ENCODE data around the gene KLHL26. TPM values are rescaled to one million over a fixed set of nuclear protein-coding genes. Genes with fewer than 3 reads are reported as not detected.

The KLHL26 gene
- total and polyA plus RNA-seq, 9 of the 15 experiments (the other 6 are each of a cell fraction or from before 2014, with no cell fraction given): 0.13 to 13.3 (median 1.4) TPM

GRCh38 chr19:18653853-18654252 lies 17.0 kb downstream of the KLHL26 start:
- Histone ChIP-seq H3K79me2 (ENCODE audit: control insufficient read depth, insufficient read depth, low read length) (no peaks in the 10 kb centered on the region), H3K9me3 (replicated peaks; ENCODE audit: control insufficient read depth, insufficient read depth, low read depth, low read length) (no peaks in the 10 kb centered on the region), H4K20me1 (replicated peaks; ENCODE audit: control insufficient read depth, insufficient read depth, low read length) (peaks cover 54% of the 10 kb centered on the region), H3K36me3 (ENCODE audit: control insufficient read depth, insufficient read depth, low read length) (peaks cover 2% of the 10 kb centered on the region; the same call in 1 of the 3 replicates), H3K27me3 (ENCODE audit: control insufficient read depth in 2 of 2, insufficient read depth in 2 of 2, low read length in 2 of 2) (no peaks in the 10 kb centered on the region), H3K4me1 (replicated peaks in 1 of 2; ENCODE audit: control insufficient read depth in 2 of 2, insufficient read depth in 2 of 2, low read length in 2 of 2) (peaks cover 4 to 45% of the 10 kb centered on the region in 2 experiments; a peak in 4 of 5 replicates), H3K4me2 (ENCODE audit: insufficient read depth, low read length) (no peak overlapping the region), H3K9me1 (ENCODE audit: control insufficient read depth, insufficient read depth, low read length) (peaks cover 6% of the 10 kb centered on the region), H2AFZ (ENCODE audit: low read depth, low read length) (no peak overlapping the region), H3K4me3 (no peak overlapping the region), H3K9ac (ENCODE audit: insufficient read depth in 1 of 2, low read depth in 2 of 2, low read length in 2 of 2) (no peak overlapping the region), H3K27ac (ENCODE audit: extremely low read depth, low read depth, low read length) (no peak overlapping the region)
- no peak for FAIRE-seq
- POLR2A ChIA-PET: no interaction called here
- CTCF ChIA-PET (ENCODE audit: low intra/inter-chr PET ratio): no interaction called here
- DNase-seq (ENCODE audit: extremely low read depth in 1 of 4, low spot score in 3 of 4): no peak
- peak; percentile 74 for TF ChIP-seq EGR1 (conservative IDR thresholded peaks at IDR 0.05)
- no peak for TF ChIP-seq ZNF165 (CRISPR knock-in tag; IDR thresholded peaks at IDR 0.05; ENCODE audit: borderline replicate concordance)
- in situ Hi-C loops (cut with MboI) (no loop called here), intact Hi-C loops (cut with micrococcal nuclease) (no loop called here)
- ATAC-seq: no peak
- no TSS peak for BruUV-seq (replicated peaks)
- no CpG with 5 or more reads among the region's 1 CpG for WGBS (ENCODE audit: insufficient coverage, low coverage, missing lambda C conversion rate)

- H3K27me3 ChIP-seq (ENCODE audit: control insufficient read depth in 2 of 2, insufficient read depth in 2 of 2, low read length in 2 of 2): no peaks in the 10 kb centered on the region
- CTCF ChIA-PET (ENCODE audit: low intra/inter-chr PET ratio): no interaction called here
- no TSS peak for BruUV-seq (replicated peaks)
- WGBS (ENCODE audit: insufficient coverage, low coverage, missing lambda C conversion rate): 40% methylated on average over 6 of the region's 7 CpGs
- DNase-seq (ENCODE audit: extremely low read depth in 1 of 4, low spot score in 3 of 4): no peak
- no peaks in the 10 kb centered on the region for H3K79me2 ChIP-seq (ENCODE audit: control insufficient read depth, insufficient read depth, low read length)
- H3K36me3 ChIP-seq (ENCODE audit: control insufficient read depth, insufficient read depth, low read length): peaks cover 2% of the 10 kb centered on the region; the same call in 1 of the 3 replicates
- no peak overlapping the region for H3K4me2 ChIP-seq (ENCODE audit: insufficient read depth, low read length)
- no peak overlapping the region for H3K4me3 ChIP-seq
- no peak for ATAC-seq
- peaks cover 59% of the 10 kb centered on the region for H4K20me1 ChIP-seq (replicated peaks; ENCODE audit: control insufficient read depth, insufficient read depth, low read length)
- H2AFZ ChIP-seq (ENCODE audit: low read depth, low read length): no peak overlapping the region
- POLR2A ChIA-PET: interaction anchor here (0.7 kb wide), 1 partner anchor 193 kb away, joined by 3 read pairs; no protein-coding TSS in a partner anchor
- FAIRE-seq: no peak
- H3K9ac ChIP-seq (ENCODE audit: insufficient read depth in 1 of 2, low read depth in 2 of 2, low read length in 2 of 2): no peak overlapping the region
- peaks cover 2% of the 10 kb centered on the region for H3K9me1 ChIP-seq (ENCODE audit: control insufficient read depth, insufficient read depth, low read length)
- peaks cover 4 to 45% of the 10 kb centered on the region in 2 experiments; a peak in 4 of 5 replicates for H3K4me1 ChIP-seq (replicated peaks in 1 of 2; ENCODE audit: control insufficient read depth in 2 of 2, insufficient read depth in 2 of 2, low read length in 2 of 2)
- TF ChIP-seq EHMT2 (IDR thresholded peaks at IDR 0.05) (0 out of 2 replicates have a peak, but pooled peaks have one; percentile 33), CREB3 (tag; conservative IDR thresholded peaks at IDR 0.05; ENCODE audit: low read depth) (no peak), POLR2B (IDR thresholded peaks at IDR 0.05; ENCODE audit: low read depth, partially characterized antibody) (peak; percentile 18), THRB (CRISPR knock-in tag; conservative IDR thresholded peaks at IDR 0.05) (0 out of 2 replicates have a peak, but pooled peaks have one; percentile 48), HBP1 (CRISPR knock-in tag; IDR thresholded peaks at IDR 0.05) (peak; percentile 45; the same call in 1 of the 2 replicates), MTA3 (IDR thresholded peaks at IDR 0.05; ENCODE audit: borderline replicate concordance) (no peak), ZBTB26 (CRISPR knock-in tag; IDR thresholded peaks at IDR 0.05) (0 out of 2 replicates have a peak, but pooled peaks have one; percentile 32)
- H3K27ac ChIP-seq (ENCODE audit: extremely low read depth, low read depth, low read length): no peak overlapping the region
- in situ Hi-C loops (cut with MboI) (no loop called here), intact Hi-C loops (cut with micrococcal nuclease) (no loop called here)
- H3K9me3 ChIP-seq (replicated peaks; ENCODE audit: control insufficient read depth, insufficient read depth, low read depth, low read length): no peaks in the 10 kb centered on the region
These were observed 17.6 kb downstream of the KLHL26 start for GRCh38 chr19:18654469-18654868.
